Natural killer cell (primary cell): ENCODE data around the gene SAMD14. TPM values are rescaled to one million over a fixed set of nuclear protein-coding genes. Genes with fewer than 3 reads are reported as not detected.
A peak's percentile ranks its signal among the peaks of the same experiment; 100 is the strongest.

ENCODE experiments used
- ATAC-seq, 3 donors: fragments of 150-1000 bp in 2 of 3; fragments of 200-7000 bp in 1 of 3; cut with Tn5 transposase; 1 replicate in 1 of 3; 2 replicates in 2 of 3; pipeline ENCODE4 v1.10.0; 2021; ENCODE audit warnings: mild to moderate bottlenecking in 2 of 3, moderate library complexity in 2 of 3
- DNase-seq, 2 donors: peaks; one replicate each; pipeline versions ENCODE4 v3.0.0 to v3.0.0-alpha.2; 2013 to 2021; ENCODE audit warnings: mixed read lengths in 1 of 2
- H3K27ac ChIP-seq: one replicate; pipeline ENCODE4 v1.5.1; 2013; ENCODE audit warnings: mild to moderate bottlenecking, low read length
- H3K27me3 ChIP-seq: one replicate; pipeline ENCODE4 v1.6.1; 2013; ENCODE audit warnings: low read length; ENCODE audit not compliant: control insufficient read depth, insufficient read depth
- H3K36me3 ChIP-seq: one replicate; pipeline ENCODE4 v1.6.1; 2013; ENCODE audit warnings: low read length; ENCODE audit not compliant: control insufficient read depth, insufficient read depth
- H3K4me1 ChIP-seq: one replicate; pipeline ENCODE4 v1.6.1; 2013; ENCODE audit warnings: low read length; ENCODE audit not compliant: control insufficient read depth, insufficient read depth
- H3K4me3 ChIP-seq: one replicate; pipeline ENCODE4 v1.5.1; 2013; ENCODE audit warnings: low read length
- H3K9me3 ChIP-seq: one replicate; pipeline ENCODE4 v1.6.1; 2013; ENCODE audit warnings: low read length; ENCODE audit not compliant: control insufficient read depth, insufficient read depth
- H3K27ac Mint-ChIP-seq, 2 donors: one replicate each; pipeline ENCODE4 v1.8.0; 2022; ENCODE audit warnings: mild to moderate bottlenecking in 2 of 2, mixed read lengths in 2 of 2, moderate library complexity in 1 of 2
- H3K27me3 Mint-ChIP-seq, 2 donors: one replicate each; pipeline ENCODE4 v1.8.0; 2022; ENCODE audit warnings: low read depth in 2 of 2, mixed read lengths in 2 of 2
- H3K36me3 Mint-ChIP-seq: one replicate; pipeline ENCODE4 v1.8.0; 2022; ENCODE audit warnings: mixed read lengths
- H3K4me1 Mint-ChIP-seq, 2 donors: one replicate each; pipeline ENCODE4 v1.8.0; 2022; ENCODE audit warnings: mixed read lengths in 2 of 2
- H3K4me3 Mint-ChIP-seq: one replicate; pipeline ENCODE4 v1.8.0; 2022; ENCODE audit warnings: mild to moderate bottlenecking, moderate library complexity, mixed read lengths
- H3K9me3 Mint-ChIP-seq, 2 donors: one replicate each; pipeline ENCODE4 v1.8.0; 2022; ENCODE audit warnings: mixed read lengths in 2 of 2
- WGBS: methylation state at CpG from one replicate; pipeline ENCODE4 v1.1.7; 2013; ENCODE audit warnings: missing lambda C conversion rate; ENCODE audit not compliant: insufficient coverage; 5-methylcytosine and 5-hydroxymethylcytosine counted together
- intact Hi-C: fragments of 100-400 bp; cut with micrococcal nuclease; formaldehyde crosslinking; loops from one replicate; pipeline ENCODE4 v1.14.2; 2022
- total RNA-seq, 4 donors: library from RNA; stranded (reverse); fragments of 120-200 nt in 1 of 4; gene quantifications; one replicate each; pipeline versions ENCODE4 v1.2.3 to v1.2.4, GENCODE V29; 2013 to 2022
- TF ChIP-seq, protein P1 (sequence below): fragments of 200-600 bp; IDR thresholded peaks from one replicate; pipeline ENCODE4 v1.8.0; 2022; ENCODE audit warnings: antibody characterized with exemption

The SAMD14 gene
- total RNA-seq, 3 donors from 2014 or later (not counting 1 experiment from before 2014, with no cell fraction given), result 1.1 to 2.1 (median 1.5) TPM

DNA sequence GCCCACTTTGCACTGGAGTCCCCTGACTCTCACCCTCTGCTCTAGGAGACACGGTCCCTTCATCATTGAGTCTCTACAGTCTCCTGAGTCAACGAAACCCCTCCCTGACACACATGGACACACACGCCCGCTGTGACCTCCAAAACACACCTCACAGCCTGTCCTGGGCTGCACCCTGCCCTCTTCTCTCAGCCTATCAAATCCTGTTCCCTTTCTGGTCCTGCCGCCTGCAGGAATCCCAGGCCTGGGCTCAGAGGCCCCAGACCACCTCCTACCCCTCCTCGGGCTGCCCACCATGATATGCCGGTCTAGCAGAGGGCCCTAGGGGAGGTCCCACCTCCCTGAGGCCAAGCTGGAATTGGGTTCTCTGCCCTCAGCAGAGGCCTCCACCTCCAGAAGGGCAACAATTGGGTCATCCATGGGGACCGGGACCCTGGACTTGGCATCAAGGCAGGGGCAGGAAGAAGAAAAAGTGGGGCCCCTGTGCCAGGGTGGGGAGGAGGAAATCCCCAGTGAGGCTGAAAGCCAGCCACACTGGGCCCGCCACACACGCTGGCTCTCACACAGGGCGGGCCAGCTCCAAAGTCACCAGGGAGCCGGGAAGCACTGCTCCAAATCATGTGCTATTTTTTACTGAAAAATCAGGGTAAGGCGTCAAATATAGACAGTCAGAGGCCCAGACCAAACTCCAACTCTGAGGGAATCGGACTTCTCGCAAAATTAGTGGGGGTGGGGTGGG, 17.1 kb upstream of the SAMD14 start:
- TF ChIP-seq, protein P1, sequence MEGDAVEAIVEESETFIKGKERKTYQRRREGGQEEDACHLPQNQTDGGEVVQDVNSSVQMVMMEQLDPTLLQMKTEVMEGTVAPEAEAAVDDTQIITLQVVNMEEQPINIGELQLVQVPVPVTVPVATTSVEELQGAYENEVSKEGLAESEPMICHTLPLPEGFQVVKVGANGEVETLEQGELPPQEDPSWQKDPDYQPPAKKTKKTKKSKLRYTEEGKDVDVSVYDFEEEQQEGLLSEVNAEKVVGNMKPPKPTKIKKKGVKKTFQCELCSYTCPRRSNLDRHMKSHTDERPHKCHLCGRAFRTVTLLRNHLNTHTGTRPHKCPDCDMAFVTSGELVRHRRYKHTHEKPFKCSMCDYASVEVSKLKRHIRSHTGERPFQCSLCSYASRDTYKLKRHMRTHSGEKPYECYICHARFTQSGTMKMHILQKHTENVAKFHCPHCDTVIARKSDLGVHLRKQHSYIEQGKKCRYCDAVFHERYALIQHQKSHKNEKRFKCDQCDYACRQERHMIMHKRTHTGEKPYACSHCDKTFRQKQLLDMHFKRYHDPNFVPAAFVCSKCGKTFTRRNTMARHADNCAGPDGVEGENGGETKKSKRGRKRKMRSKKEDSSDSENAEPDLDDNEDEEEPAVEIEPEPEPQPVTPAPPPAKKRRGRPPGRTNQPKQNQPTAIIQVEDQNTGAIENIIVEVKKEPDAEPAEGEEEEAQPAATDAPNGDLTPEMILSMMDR, result no peak
- Mint-ChIP-seq H3K4me3 (peak overlapping the region; percentile 97), H3K27ac (peak overlapping the region; percentile 91 to 98), H3K9me3 (no peaks in the 10 kb centered on the region), H3K36me3 (no peaks in the 10 kb centered on the region), H3K27me3 (no peaks in the 10 kb centered on the region), H3K4me1 (peaks cover 64 to 76% of the 10 kb centered on the region in 2 donors)
- Histone ChIP-seq H3K4me3 (peak overlapping the region; percentile 85), H3K4me1 (peaks cover 75% of the 10 kb centered on the region), H3K9me3 (no peaks in the 10 kb centered on the region), H3K36me3 (peaks cover 32% of the 10 kb centered on the region), H3K27me3 (no peaks in the 10 kb centered on the region), H3K27ac (peak overlapping the region; percentile 62)
- peak in 1 of 2 donors; percentile 58 for DNase-seq
- ATAC-seq, result no peak
- 25% methylated on average over 13 of the region's 15 CpGs for whole genome bisulfite sequencing
- intact Hi-C loops, result no loop called here

DNA sequence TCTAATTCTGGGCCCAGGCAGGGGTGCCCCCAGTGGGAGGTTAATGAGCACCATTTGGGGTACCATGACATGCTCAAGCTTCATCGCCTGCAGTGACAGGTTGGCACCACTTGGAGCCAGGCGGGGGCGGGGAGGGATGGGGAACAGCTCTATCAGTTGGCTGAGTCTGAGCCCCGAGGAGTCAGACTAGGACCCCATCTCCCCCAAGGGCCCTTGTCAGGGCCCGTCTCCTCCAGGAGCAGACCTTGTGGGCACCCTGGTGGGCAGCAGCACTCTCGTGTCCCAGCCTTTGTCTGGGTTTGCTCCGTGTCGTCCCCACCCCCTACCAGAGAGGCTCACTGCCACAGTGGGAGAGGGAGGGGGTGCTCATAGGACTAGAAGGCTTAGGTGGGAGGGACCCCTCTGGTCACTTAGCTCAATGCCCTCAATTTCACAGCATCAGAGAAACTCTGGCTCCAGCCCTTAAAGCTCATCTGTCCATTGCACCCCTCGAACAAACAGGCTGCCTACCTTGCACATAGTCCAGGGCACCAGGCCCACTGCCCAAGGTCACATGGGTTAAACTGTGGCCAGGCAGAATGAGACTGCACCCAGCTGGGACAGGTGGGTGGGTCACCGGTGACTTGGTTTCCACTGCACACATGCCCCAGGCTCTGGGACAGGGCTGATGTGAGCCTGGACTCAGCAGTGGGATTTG, 16.4 kb upstream of the SAMD14 start:
- H3K4me3 ChIP-seq, result peak overlapping the region; percentile 85
- no peaks in the 10 kb centered on the region for H3K36me3 Mint-ChIP-seq

DNA sequence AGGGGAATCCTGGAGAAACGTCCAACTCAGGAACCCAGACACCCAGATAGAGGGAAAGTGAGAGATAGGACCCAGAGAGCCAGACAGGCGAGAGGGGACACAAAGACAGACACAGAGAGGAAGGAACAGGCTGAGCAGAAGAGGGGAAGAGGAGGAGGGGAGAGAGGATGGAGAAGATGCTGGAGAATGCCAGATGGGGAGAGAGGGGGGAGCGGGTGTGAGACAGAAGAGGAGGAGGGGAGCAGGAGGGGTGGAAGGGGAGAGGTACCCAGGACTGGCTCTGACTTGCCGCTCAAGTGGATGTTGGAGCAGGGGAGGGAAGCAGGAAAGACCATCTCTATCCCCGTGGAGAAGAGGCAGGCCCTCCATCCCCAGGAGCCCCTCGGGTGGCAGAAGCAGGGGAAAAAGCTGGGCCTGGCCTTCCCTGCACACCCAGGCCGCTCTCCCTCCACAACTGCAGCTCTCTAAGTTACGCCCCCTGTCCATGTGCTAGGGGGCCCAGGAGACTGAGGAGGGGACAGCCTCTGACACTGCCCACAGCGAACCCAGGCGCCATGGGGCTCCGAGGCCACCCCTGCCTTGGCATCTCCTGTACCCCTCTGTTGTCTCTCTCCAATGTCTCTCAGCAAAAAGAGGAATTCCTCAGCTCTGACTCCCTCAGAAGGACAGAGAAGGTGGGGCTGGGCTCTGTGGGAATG, 15.7 kb upstream of the SAMD14 start:
- TF ChIP-seq, protein P1, result no peak

More for the DNA sequence above, 16.4 kb upstream of the SAMD14 start:
- DNase-seq (peak in 1 of 2 donors; percentile 50), ATAC-seq (no peak)
- H3K4me1 ChIP-seq, result peaks cover 75% of the 10 kb centered on the region
- H3K27ac Mint-ChIP-seq, result peak overlapping the region; percentile 91 to 98
- intact Hi-C loops, result no loop called here
- H3K27me3 ChIP-seq, result no peaks in the 10 kb centered on the region
- H3K27ac ChIP-seq, result peak overlapping the region; percentile 62
- H3K4me1 Mint-ChIP-seq, result peaks cover 70 to 77% of the 10 kb centered on the region in 2 donors
- TF ChIP-seq, protein P1, result no peak
- peaks cover 36% of the 10 kb centered on the region for H3K36me3 ChIP-seq
- no peaks in the 10 kb centered on the region for H3K9me3 Mint-ChIP-seq
- H3K27me3 Mint-ChIP-seq, result no peaks in the 10 kb centered on the region
- WGBS, result 81% methylated on average over 7 of the region's 10 CpGs
- H3K9me3 ChIP-seq, result no peaks in the 10 kb centered on the region
- peak overlapping the region; percentile 97 for H3K4me3 Mint-ChIP-seq

More for the DNA sequence above, 15.7 kb upstream of the SAMD14 start:
- ATAC-seq (no peak), DNase-seq (no peak)
- Histone ChIP-seq H3K4me1 (peaks cover 80% of the 10 kb centered on the region), H3K9me3 (no peaks in the 10 kb centered on the region), H3K4me3 (no peak overlapping the region), H3K36me3 (peaks cover 43% of the 10 kb centered on the region), H3K27ac (no peak overlapping the region), H3K27me3 (no peaks in the 10 kb centered on the region)
- Mint-ChIP-seq H3K27ac (peak overlapping the region; percentile 11 to 98), H3K9me3 (no peaks in the 10 kb centered on the region), H3K27me3 (no peaks in the 10 kb centered on the region), H3K4me3 (peak overlapping the region; percentile 35), H3K4me1 (peaks cover 77 to 82% of the 10 kb centered on the region in 2 donors), H3K36me3 (no peaks in the 10 kb centered on the region)
- 73% methylated on average over 11 of the region's 11 CpGs for WGBS
- intact Hi-C loops, result no loop called here
